Measurements from ENCODE around the gene MCM9.

MCM9 gene

DNA sequence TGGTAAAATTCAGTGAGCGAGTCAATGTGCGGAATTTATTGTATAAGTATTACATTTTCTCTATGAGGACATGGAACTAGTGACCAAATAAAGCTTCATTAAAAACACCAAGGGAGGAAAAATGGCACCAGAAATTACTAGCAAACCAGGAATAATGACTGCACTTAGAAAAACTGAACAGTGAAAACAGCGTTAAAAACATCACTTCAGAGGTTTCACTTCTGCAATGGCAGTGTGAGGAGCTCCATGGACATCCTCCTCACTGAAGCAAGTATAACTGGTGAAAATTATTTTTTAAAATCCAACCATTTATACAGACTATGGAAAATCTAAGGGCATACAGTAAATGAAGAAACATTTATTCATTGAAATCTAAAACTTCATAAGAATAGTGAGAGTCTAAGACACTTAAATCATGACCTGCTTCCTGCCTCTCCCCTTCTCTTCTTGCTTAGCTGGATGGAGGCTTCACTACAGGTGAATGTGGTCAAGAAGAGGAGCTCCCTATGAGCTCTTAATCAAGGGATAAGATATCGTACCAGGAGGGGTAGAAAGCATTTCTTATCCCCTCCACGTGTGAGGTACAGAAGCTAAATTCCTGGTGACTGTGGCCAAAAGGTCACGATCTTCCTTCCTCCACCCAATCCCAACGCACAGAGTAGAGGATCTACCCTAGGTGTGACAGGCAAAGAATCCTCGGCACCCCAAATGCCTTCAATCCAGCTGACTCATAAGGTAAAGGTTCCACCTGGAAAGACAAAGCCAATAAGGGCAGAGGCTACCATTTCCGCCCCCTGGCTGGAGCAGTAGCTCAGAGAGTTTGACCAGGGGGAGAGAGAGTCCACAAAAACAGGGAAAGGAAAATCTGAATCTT, 53.3 kb downstream of the MCM9 start:
- H3K36me3 ChIP-seq (ENCODE audit: control insufficient read depth in 2 of 2, insufficient read depth in 1 of 2, low read length in 2 of 2), result no peaks in the 10 kb centered on the region
- H3K9me3 ChIP-seq (ENCODE audit: control insufficient read depth, insufficient read depth, low read depth, low read length), result no peaks in the 10 kb centered on the region
- no peaks in the 10 kb centered on the region for H3K4me1 ChIP-seq (ENCODE audit: control insufficient read depth, insufficient read depth, low read length)
- TF ChIP-seq, protein P1, sequence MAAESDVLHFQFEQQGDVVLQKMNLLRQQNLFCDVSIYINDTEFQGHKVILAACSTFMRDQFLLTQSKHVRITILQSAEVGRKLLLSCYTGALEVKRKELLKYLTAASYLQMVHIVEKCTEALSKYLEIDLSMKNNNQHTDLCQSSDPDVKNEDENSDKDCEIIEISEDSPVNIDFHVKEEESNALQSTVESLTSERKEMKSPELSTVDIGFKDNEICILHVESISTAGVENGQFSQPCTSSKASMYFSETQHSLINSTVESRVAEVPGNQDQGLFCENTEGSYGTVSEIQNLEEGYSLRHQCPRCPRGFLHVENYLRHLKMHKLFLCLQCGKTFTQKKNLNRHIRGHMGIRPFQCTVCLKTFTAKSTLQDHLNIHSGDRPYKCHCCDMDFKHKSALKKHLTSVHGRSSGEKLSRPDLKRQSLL (tag by site-specific recombination; IDR thresholded peaks at IDR 0.05), result no peak
- TF ChIP-seq ZNF10 (tag by site-specific recombination; IDR thresholded peaks at IDR 0.05), result no peak
- TF ChIP-seq, protein P2, sequence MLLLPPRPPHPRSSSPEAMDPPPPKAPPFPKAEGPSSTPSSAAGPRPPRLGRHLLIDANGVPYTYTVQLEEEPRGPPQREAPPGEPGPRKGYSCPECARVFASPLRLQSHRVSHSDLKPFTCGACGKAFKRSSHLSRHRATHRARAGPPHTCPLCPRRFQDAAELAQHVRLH (tag by site-specific recombination; IDR thresholded peaks at IDR 0.05), result no peak
- no peak for TF ChIP-seq ZFP3 (tag by site-specific recombination; IDR thresholded peaks at IDR 0.05; ENCODE audit: low read depth)
- TF ChIP-seq ZNF114 (tag by site-specific recombination; IDR thresholded peaks at IDR 0.05), result no peak
- no peak for TF ChIP-seq RBAK (tag by site-specific recombination; IDR thresholded peaks at IDR 0.05)
- TF ChIP-seq, protein P3, sequence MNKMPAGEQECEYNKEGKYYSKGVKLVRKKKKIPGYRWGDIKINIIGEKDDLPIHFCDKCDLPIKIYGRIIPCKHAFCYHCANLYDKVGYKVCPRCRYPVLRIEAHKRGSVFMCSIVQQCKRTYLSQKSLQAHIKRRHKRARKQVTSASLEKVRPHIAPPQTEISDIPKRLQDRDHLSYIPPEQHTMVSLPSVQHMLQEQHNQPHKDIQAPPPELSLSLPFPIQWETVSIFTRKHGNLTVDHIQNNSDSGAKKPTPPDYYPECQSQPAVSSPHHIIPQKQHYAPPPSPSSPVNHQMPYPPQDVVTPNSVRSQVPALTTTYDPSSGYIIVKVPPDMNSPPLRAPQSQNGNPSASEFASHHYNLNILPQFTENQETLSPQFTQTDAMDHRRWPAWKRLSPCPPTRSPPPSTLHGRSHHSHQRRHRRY (tag by site-specific recombination; IDR thresholded peaks at IDR 0.05), result no peak
- TF ChIP-seq ZNF140 (tag by site-specific recombination; IDR thresholded peaks at IDR 0.05), result no peak
- no peak for TF ChIP-seq ZNF610 (tag by site-specific recombination; IDR thresholded peaks at IDR 0.05; ENCODE audit: borderline replicate concordance)
- ChIA-PET POLR2A (interaction anchor here (0.6 kb wide), 1 partner anchor 73 kb away, joined by 3 read pairs; no protein-coding TSS in a partner anchor), CTCF (interaction anchor here (0.7 to 1.6 kb wide), 2 partner anchors 11 to 258 kb away, joined by 3 to 7 read pairs; no protein-coding TSS in a partner anchor)
- no peak overlapping the region for H3K27ac ChIP-seq (ENCODE audit: extremely low read depth, low read depth, low read length)
- no peak overlapping the region for H3K4me3 ChIP-seq (ENCODE audit: low read depth, low read length)

- H3K27ac ChIP-seq (ENCODE audit: extremely low read depth, low read depth, low read length), result no peak overlapping the region
- H3K4me1 ChIP-seq (ENCODE audit: control insufficient read depth, insufficient read depth, low read length), result no peaks in the 10 kb centered on the region
- no peaks in the 10 kb centered on the region for H3K36me3 ChIP-seq (ENCODE audit: control insufficient read depth in 2 of 2, insufficient read depth in 1 of 2, low read length in 2 of 2)
- ChIA-PET POLR2A (no interaction called here), CTCF (no interaction called here)
- TF ChIP-seq MZF1 (tag by site-specific recombination; IDR thresholded peaks at IDR 0.05; ENCODE audit: borderline replicate concordance) (no peak), ZNF416 (tag by site-specific recombination; IDR thresholded peaks at IDR 0.05) (no peak), ZNF529 (tag by site-specific recombination; IDR thresholded peaks at IDR 0.05; ENCODE audit: insufficient replicate concordance) (no peak), ZNF324 (tag by site-specific recombination; IDR thresholded peaks at IDR 0.05) (no peak), ZIC2 (tag by site-specific recombination; IDR thresholded peaks at IDR 0.05) (no peak), ZNF266 (tag by site-specific recombination; IDR thresholded peaks at IDR 0.05; ENCODE audit: low read depth) (no peak), ZNF24 (tag by site-specific recombination; IDR thresholded peaks at IDR 0.05) (no peak), ZEB2 (tag by site-specific recombination; IDR thresholded peaks at IDR 0.05) (no peak), ZNF513 (tag by site-specific recombination; IDR thresholded peaks at IDR 0.05) (no peak), ZSCAN23 (tag by site-specific recombination; IDR thresholded peaks at IDR 0.05) (no peak), REPIN1 (tag by site-specific recombination; IDR thresholded peaks at IDR 0.05; ENCODE audit: low read depth) (no peak), ZNF121 (tag by site-specific recombination; IDR thresholded peaks at IDR 0.05) (no peak), ZNF341 (tag by site-specific recombination; IDR thresholded peaks at IDR 0.05; ENCODE audit: low read depth) (no peak), ZNF610 (tag by site-specific recombination; IDR thresholded peaks at IDR 0.05; ENCODE audit: borderline replicate concordance) (no peak), ZNF112 (tag by site-specific recombination; IDR thresholded peaks at IDR 0.05) (no peak)
- H3K9me3 ChIP-seq (ENCODE audit: control insufficient read depth, insufficient read depth, low read depth, low read length), result no peaks in the 10 kb centered on the region
- H3K4me3 ChIP-seq (ENCODE audit: low read depth, low read length), result no peak overlapping the region
Observed at GRCh38 chr6:118877806-118878205, 57.2 kb downstream of the MCM9 start.
